Ammon's horn (tissue), 1 donor: ENCODE results near the gene KIF21B.

ENCODE experiments used
- DNase-seq: peaks from one replicate; pipeline ENCODE4 v3.0.0-alpha.2; 2016; ENCODE audit warnings: low spot score

Gene KIF21B

DNA sequence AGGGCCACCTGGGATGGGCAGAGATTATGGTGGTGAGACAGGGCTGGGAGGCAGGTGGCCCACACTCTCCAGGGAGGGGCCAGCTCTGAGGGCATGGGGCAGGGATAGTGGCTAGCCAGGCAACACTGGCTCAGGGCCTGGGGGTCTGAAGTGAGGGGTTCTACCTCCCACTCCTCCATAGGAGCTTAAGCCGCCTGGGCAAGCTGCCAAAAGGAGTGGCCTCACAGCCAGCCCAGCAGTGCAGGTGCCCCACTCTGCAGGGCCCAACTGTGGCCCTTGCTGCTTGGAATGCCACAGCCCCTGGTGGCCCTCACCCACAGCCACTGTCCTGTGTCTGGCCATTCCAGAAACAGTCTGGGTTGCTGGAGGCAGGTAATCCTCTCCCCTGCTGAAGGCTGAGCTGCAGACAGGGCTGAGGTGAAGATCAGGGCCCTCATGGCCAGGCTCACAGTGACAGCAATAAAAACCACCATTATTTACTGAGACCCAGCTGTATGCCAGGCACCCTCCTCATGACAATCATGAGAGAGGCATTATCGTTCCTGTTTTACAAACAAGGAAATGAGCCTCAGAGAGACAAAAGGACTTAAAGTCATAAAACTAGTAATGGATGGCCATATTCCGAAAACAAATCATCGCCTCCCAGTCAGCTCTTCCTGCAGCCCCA, 31.0 kb downstream of the KIF21B start:
- no peak for DNase-seq

DNA sequence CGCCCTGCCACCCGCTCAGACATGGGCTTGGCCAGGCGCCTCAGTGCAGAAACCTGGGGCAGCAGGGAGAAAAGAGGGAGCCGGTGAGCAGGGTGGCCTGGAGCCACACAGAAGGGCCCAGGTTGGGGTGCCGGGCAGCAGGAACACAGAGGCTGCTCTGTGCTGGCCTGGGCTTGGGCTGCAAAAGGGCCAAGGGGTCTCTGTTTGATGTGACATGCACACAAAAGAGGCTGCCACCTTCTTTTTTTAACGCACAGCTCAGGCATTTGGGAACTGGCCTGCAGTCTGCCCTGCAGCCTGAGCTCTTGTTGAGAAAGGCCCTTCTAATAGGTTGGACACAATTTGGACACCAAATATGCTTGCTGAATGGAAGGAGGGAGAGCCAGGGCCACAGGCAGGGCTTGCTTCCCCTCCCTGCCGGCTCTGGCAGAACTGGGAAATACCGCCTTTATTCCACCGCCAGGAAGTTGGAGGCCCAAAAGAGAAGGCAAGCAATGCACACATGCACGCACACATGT, 32.4 kb downstream of the KIF21B start:
- DNase-seq: peak; percentile 62

DNA sequence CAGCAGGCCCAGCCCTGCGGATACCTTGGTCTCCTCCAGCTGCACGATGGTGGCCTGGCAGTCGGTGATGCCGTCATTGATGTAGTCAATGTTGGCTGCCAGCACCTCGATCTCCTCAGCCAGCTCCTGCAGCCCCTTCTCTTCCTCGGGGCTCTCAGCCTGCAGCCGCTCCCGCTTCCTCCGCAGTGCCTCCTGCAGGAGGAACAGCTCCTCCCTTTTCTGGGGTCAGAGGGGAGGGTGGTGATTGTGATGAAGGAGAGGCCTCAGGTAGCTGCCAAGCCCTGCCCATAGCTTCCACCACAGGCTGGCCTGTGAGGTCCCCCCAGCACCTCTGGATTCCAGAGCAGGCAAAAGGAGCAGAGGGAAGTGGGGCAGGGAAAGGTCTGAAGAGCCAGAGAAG, 33.4 kb downstream of the KIF21B start:
- DNase-seq: no peak

DNA sequence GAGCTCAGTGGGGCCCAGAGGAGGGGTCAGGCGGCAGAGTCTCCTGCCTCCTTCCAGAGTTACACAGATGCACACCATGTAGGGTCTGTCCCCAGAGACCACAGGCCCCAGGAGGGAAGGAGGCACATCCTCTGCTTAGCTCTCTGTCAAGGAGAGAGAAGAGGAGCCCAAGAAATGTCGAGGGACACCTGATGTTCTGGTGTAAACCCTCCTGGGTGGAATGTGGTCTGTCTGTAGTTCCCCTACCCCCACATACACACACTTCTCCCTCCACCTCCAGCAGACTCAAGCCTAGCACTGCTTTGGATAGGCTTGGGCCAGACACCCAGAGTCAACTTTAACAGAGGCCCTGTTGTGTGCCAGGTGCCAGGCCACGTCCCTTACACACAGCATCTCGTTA, 34.2 kb downstream of the KIF21B start:
- no peak for DNase-seq

DNA sequence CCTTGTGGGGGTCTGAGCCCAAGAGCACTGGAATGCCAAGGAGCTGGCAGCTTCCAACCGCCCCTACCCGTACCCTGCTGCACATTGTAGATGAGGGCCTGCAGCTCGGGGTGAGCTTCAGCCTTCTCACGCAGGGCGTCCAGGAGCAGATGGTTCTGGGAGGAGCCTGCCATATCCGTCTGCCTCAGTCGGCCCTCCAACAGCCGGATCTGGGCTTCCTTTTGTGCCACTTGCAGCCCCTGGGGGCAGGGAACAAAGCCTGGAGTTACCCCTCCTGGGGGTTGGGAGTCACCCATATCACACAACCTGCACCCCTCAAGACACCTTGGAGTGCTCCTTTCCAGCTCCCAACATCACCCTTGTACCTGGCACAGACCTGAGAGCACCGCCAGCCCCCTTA, 34.8 kb downstream of the KIF21B start:
- DNase-seq: no peak

DNA sequence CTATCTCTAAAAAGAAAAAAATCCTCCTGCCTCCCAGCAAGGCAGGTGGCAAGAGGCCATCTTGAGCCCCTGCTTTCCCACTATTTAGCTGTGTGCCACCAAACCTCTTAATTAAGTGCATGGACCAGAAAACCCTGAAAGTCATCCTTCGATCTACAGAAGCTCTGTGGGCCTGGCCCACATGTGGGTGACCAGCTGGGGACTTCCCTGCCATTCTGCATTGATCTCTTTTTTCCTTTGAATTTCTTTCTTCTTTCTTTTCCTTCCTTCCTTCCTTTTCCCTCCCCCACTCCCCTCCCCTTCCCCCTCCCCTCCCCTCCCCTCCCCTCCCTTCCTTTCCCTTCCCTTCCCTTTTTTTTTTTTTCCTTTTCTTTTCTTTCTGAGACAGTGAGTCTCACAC, 38.0 kb downstream of the KIF21B start:
- DNase-seq: no peak

DNA sequence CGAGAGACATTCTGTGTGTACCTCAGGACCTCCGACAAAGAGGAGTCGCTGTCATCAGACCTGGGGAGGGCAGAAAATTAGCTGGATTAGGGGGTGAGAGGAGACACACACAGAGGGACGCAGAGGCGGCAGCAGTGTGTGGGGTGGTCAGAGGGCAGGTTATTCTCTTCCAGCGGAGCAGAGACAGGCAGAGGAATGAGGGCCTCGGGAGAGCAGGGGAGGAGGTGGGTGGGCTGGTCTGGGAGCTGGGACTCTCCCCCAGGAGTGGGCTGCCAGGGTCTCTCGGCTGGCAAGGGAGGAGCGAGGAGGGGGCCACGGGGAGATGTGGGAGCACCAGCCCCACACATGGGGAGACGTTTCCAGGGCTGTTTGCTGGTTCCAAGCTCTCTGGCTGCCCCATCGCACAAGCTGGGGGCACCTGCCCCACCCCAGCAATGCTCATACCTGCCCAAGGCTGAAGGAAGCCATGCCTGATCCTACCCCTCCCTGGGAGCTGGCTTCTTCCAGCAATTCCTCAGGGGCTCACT, 40.4 kb downstream of the KIF21B start:
- DNase-seq: no peak

DNA sequence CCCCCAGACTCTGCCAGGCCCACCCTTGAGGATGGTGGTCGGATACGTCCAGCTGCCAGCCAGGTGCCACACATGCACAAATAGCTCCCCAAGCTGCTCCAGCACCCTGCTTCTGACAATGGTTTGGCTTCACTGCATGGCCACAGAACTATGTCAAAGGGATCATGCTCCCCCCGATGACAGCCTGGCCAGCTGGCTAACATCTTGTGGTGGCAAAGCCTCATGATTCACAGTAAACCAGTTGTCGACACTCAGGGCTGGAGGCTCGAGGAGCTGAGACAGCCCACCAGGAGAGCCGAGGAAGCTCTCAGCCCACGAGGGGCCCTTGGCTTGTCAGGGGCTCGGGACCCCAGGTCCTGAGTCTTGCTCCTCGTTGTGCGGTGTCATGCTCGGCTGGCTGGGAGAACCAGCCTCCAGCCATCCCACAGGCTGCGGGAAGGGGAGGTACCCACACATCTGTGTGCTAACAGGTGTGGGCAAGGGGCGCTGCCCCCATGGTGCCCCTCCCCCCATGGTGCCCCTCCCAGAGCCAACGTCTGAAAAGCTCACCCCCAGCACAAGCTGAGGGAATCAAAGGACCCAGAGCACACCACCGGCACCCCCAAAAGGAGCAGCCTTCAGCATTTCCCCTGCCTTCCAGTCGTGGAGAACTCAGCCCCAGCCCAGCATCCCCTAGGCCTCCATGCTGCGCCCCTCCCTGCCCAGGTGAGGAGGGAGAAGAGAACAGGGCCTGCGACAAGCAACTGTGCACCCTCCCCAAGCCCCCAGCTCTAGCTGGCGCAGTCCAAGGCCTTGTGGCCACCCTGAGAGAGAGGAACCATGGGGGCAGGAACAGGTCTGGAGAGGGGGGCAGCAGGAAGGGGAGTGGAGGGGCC, 41.2 kb downstream of the KIF21B start:
- no peak for DNase-seq

DNA sequence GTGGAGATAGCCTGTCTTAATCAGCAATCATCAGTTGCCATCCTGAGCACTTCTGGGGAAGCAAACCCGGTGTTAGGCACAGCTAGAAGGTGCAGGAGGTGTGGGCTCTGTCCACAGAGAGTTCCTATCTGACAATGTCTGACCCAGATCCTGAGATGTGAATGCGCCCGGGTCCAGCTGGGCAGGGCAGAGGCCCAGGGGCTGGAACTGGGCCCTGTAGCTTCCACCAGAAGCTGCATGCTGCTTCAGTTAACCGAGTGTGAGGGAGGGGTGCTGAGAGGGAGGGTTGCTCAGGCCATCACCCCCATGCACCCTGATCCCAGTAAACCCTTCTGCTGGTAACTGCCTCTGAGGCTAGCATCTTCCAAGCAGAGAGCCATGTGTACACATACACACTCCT, 42.2 kb downstream of the KIF21B start:
- no peak for DNase-seq

DNA sequence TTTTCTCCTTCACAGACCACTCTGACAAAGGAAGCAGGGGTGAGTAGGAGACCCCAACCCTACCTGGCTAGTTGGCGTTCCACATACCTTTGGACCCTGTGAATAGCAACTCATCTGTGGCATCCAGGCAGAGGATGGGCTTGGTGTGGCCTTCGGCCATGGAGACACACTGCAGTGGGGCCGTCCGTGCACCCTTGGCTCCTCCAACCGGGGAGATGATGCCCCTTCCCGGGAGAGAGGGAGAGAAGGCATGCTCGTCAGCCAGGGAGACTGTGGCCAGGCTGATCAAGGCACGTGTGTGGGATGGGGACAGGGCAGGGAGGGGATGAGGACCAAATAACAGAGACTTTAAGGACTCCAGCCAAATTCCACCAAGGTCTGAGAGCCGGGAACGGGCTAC, 42.6 kb downstream of the KIF21B start:
- DNase-seq: no peak

DNA sequence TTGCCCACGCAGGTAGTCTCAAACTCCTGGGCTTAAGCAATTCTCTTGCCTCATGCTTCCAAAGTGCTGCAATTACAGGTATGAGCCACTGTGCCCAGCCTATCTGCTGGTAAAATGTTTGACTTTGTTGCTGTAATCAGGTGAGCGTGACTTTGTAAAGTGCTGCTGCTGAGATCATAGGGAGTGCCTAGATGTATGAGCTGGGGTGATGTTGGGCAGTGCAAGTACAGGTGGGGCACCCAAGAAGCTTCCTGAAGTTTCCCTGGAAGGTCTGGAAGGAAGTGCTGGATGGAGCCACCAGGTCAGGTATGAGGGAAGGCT, 43.1 kb downstream of the KIF21B start:
- DNase-seq: no peak

DNA sequence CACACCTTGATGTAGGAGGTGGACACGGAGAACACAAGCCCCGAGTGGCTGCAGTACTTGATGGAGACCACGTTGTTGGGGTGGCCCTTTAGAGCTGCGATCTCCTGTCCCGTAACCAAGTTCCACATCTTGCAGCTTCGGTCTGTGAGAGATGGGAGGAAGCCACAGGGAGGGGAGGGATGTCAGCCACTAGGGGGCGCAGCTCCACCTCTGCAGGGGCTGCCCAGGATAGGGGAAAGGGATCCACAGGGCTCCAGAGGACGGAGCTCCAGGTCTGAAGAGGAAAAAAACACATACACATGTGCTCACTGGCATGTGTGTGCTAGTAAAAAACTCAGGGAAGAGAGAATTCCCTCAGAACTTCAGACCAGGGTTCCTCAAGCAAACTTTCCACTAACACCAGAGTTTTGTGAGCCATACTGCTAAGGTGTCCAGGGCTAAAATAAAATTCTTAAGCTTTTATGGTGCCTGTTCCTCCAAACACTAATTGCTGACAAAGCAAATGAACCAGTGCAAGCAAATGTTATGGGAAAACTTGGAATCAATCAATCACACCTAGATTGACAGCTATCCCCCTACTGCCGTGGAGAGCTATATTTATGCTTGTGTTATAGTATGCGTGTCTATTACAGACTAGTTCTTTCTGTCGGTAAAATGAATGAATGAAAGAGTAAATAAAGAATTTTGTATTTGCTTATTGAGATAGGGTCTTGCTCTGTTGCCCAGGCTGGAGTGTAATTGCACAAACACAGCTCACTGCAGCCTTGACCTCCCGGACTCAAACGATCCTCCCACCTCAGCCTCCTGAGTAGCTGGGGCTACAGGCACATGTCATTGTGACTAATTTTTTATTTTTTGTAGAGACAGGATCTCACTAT, 43.7 kb downstream of the KIF21B start:
- DNase-seq: no peak

DNA sequence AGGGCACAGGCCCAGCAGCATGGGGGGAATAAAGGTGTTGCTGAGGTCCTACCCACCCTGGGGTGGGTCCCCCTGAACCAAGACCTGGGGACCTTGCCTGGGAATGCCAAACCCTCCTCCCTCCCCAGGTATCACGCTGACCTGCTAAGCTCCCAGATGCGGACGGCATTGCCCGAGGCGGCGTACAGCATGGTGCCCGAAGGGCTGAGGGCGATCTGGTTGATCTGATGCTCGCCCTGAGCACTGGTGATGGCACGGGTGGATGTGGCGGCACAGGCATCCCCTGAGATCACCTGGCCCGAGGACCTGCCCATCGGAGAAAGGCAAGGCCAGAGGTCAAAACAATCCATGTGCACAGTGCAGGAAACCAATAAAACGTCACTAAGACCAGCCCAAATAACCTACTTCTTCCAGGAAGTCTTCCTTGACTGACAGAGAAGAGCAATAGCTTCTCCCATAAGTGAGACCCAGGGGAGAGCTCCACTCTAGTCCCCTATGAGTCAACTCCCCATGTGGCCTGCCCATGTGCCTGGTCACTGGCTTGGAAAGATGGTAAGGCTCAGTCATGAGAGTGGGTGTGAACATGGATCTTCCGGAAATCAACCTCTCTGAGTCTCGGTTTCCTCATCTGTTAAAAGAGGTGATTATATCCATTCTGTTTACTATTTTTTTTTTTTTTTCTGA, 46.3 kb downstream of the KIF21B start:
- no peak for DNase-seq

DNA sequence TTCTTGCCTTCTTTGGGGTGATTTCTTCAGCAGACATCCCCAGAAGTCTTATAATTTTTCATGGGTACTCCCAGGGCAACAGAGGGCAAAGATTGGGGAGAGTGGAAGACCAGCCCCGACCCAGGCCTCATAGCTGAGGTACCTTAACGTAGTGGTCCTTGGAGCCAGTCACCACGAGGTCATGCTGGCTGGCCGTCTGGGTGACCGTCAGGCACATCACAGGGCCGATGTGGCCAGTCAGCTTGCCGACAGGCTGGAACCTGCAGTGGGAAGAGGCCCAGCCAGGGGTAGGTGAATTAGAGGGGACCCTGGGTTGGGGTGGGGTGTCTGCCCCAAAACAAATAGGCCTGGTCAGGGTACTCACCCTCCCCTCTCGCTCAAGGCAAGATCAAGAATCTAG, 46.9 kb downstream of the KIF21B start:
- no peak for DNase-seq

DNA sequence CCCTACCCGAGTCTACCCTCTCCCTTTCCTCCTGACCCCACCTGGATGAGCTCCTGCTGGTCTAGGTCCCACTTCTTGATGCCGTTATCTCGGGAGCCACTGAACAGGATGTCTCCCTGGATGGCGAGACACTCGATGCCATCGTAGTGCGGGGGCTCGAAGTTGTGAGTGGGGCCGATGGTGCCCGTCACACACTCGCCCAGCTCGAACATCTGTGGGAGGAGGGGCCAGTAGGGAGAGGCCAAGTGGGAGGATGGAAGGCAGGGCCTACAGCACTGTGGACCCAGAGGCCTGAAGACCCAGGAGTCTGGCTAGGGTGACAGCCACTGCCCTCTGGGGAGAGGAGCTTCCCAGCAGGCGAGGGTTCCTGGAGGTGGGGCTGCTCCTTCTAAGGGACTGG, 48.1 kb downstream of the KIF21B start:
- no peak for DNase-seq

DNA sequence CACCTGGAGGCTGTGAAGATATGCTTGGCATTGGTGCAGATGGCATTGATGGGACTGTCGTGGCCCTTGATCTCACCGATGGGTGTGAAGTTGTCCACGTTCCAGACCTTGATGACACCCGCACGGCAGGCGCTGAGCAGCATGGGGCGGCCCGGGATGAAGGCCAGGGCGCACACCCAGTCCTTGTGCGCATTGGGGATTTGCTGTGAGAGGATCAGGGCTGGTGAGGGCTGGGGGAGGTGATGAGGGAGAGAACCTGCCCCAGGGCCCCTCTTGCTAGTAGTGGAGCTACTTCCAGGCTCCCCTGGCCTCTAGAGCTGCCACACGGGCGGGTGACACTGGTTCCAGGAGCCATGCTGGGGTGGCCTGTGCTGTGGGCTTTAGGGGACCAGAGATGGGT, 48.8 kb downstream of the KIF21B start:
- no peak for DNase-seq

DNA sequence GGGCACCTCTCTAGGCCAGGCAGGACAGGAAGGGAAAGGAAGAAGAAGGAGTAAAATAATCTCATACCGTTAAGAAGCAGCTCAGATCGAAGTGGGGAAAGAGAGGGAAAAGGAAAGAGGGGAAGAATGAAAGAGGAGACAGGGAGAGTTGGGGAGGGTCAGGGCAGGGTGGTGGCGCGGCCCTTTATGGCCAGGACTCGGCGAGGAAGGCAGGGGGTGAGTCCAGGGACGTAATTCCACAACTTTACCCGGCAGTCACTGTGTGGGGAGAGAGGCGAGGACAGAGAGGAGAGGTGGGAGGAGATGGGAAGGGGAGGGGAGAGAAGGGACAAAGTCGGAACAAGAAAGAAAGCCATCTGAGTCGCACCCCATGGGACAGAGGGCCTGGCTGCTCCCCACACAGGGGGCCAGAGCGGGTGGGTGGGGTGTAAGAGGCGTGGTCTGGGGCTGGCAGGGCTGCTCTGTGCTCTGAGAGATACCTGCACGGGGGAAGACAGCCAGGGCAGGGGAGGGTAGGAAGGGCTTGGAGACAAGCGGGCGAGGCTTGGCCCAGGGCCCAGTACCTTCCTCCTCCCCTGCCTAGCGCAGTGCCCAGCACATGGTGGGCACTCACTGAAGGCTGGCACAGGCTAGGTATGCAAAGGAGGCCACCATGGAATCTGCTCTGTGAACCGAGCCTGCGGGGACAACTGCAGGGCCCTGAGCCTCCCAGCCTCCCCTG, 49.4 kb downstream of the KIF21B start:
- DNase-seq: no peak

DNA sequence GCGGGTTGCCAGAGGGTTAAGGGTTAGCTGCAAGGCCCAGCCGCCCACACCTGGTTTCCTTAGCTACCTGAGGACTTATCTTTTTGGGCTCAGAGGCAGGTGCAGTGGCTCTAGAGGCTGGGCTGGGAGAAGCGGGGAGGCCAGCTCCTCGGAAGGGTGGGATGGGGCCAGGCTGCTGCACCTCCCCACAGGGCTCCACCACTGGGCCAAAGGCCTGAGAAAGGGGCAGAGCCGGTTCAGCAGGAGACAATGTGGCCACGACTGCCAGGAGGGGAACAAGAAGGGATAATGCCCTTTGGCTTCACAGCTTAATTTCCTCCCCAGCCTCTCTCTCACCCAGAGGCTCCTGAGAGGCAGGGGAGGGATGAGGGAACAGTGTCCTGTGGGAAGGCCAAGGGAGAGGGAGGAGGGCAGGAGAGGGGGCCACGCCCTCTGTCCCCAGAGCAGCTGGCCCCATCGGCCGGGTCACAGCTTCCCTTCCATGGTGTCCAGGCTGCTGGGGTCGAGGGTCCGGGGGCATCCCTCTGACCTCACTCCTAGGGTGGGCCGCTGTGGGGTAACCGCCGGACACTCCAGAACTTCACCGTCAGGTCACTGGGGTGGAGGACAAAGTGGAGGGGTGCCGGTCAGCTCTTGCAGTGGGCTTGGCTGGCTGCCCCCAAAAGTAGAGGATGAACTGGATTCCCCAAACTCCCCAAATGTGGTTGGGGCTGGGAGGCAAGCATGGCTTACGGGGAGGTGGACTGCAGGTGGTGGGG, 50.4 kb downstream of the KIF21B start:
- DNase-seq: no peak

DNA sequence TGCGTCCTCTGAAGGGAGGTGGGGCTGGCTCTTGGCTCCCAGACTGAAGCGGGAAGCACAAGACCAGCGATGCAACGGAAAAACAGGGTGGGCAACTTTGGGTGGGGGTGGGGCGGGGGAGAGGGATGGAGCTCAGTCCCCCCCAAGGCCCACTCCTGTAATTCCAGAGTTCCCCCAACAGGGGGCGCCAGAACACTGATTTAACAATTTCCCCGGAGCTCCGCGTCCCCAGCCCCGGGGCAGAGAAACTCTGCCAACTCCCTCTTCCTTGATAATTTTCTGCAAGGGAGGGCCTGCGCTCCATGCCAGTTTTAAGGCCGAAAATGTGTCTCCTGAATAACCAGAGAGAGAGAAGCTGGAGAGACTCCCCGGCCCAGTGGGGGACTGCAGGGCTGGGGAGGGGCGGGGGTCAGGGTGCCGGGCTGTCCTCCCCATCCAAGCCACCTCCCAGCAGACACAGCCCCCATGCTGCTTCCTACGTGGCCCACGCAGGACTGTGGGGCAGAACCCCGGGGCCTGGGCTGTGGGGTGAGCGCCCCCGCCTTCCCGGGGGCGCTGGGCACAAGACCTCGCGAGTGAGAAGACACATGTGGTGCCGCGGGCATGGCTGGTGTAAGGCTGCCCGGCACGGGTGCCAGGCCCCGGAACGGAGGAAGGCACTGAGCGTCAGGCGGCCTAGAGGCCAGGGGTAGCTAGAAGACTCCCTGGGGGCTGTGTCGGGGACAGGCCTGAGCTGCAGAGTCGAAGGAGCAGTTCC, 51.4 kb downstream of the KIF21B start:
- DNase-seq: peak; percentile 59
